Panc1 (cell line): Measurements from ENCODE around the gene SLC6A19. TPM values are rescaled to one million over a fixed set of nuclear protein-coding genes. Genes with fewer than 3 reads are reported as not detected.
A peak's percentile ranks its signal among the peaks of the same experiment; 100 is the strongest.
"Not testable (repeated sequence)": the region's sequence is repeated elsewhere in the genome, so short reads cannot be mapped to it uniquely, and the experiment has no call there.

ENCODE experiments used
- ATAC-seq: fragments of 200-7000 bp; cut with Tn5 transposase; 2 replicates; pipeline ENCODE4 v1.9.1; 2020; ENCODE audit warnings: mild to moderate bottlenecking, moderate library complexity
- BruUV-seq: library from RNA; stranded (reverse); fragments of 400-500 nt; replicated peaks from 2 replicates; lab custom pipeline; 2021; lab: Mats Ljungman, UMichigan
- CTCF ChIA-PET: fragments of 300-600 bp; sonication (Branson Sonifier 250); formaldehyde crosslinking; loops from one replicate; lab custom pipeline; 2022; ENCODE audit warnings: antibody characterized with exemption; lab: Charles Lee
- POLR2A ChIA-PET: fragments of 300-600 bp; sonication (Branson Sonifier 250); formaldehyde crosslinking; loops from one replicate; lab custom pipeline; 2022; ENCODE audit warnings: antibody characterized with exemption; lab: Charles Lee
- DNase-seq: peaks from one replicate; pipeline ENCODE4 v3.0.0-alpha.2; 2010; ENCODE audit warnings: low read depth, low spot score
- H3K27ac ChIP-seq: 2 replicates; pipeline ENCODE4 v1.5.1; 2011; ENCODE audit warnings: mild to moderate bottlenecking, low read length, inconsistent platforms
- H3K27me3 ChIP-seq: fragments of 200-500 bp; sonication (Bioruptor generic); 2 replicates; pipeline ENCODE4 v1.6.0; 2014; ENCODE audit warnings: low read length, inconsistent platforms; ENCODE audit not compliant: control insufficient read depth, insufficient read depth
- H3K36me3 ChIP-seq: fragments of 200-500 bp; sonication (Bioruptor generic); 2 replicates; pipeline ENCODE4 v1.5.1; 2014; ENCODE audit warnings: inconsistent platforms, mild to moderate bottlenecking, low read length, moderate library complexity; ENCODE audit not compliant: control insufficient read depth, insufficient read depth
- H3K4me1 ChIP-seq: 2 replicates; pipeline ENCODE4 v1.5.1; 2011; ENCODE audit warnings: inconsistent platforms, mild to moderate bottlenecking, low read length, moderate library complexity; ENCODE audit not compliant: control insufficient read depth, insufficient read depth
- H3K4me3 ChIP-seq, 2 experiments: 2 replicates each; pipeline ENCODE4 v1.5.1; 2011 to 2012; ENCODE audit warnings: low read depth in 2 of 2, low read length in 2 of 2, mild to moderate bottlenecking in 2 of 2, inconsistent platforms in 1 of 2, moderate library complexity in 1 of 2
- H3K9me3 ChIP-seq: fragments of 200-500 bp; sonication (Bioruptor generic); 2 replicates; pipeline ENCODE4 v1.5.1; 2014; ENCODE audit warnings: low read depth, mild to moderate bottlenecking, inconsistent platforms, low read length, moderate library complexity; ENCODE audit not compliant: control insufficient read depth, insufficient read depth
- CTCF ChIP-seq: fragments of 450-650 bp; IDR thresholded peaks from 2 replicates; pipeline ENCODE4 v1.5.1; 2017; ENCODE audit warnings: mild to moderate bottlenecking
- POLR2AphosphoS5 ChIP-seq: IDR thresholded peaks from 2 replicates; pipeline ENCODE4 v1.6.1; 2012; ENCODE audit warnings: mild to moderate bottlenecking, low read depth, low read length, moderate library complexity
- REST ChIP-seq, 2 experiments: IDR thresholded peaks; 2 replicates each; pipeline ENCODE4 v1.6.1; 2011 to 2012; ENCODE audit warnings: low read depth in 2 of 2, control low read depth in 1 of 2, low read length in 1 of 2, mild to moderate bottlenecking in 1 of 2, moderate library complexity in 1 of 2; ENCODE audit not compliant: insufficient read depth in 1 of 2
- SIN3A ChIP-seq: IDR thresholded peaks from 2 replicates; pipeline ENCODE4 v1.6.1; 2012; ENCODE audit warnings: low read depth, mild to moderate bottlenecking, low read length, moderate library complexity, borderline replicate concordance; ENCODE audit not compliant: insufficient read depth
- TCF7L2 ChIP-seq: IDR thresholded peaks from 2 replicates; pipeline ENCODE4 v1.6.1; 2011; ENCODE audit warnings: mild to moderate bottlenecking, low read depth, low read length, inconsistent platforms
- in situ Hi-C: cut with HindIII; loops from 2 replicates; pipeline ENCODE4 v1.10.0; 2016; ENCODE audit warnings: low sequenced_read_pairs, low pct_unique_long_range_greater_than_20kb
- intact Hi-C: fragments of 100-400 bp; cut with micrococcal nuclease; formaldehyde crosslinking; loops from one replicate; pipeline ENCODE4 v1.10.0; 2022; ENCODE audit not compliant: unreplicated experiment
- total RNA-seq: library from RNA; stranded (reverse); gene quantifications from one replicate; pipeline ENCODE4 v1.2.1, GENCODE V29; 2021; ENCODE audit not compliant: unreplicated experiment

The SLC6A19 gene
- total RNA-seq, 1 experiment from 2014 or later: 0.23 TPM

DNA sequence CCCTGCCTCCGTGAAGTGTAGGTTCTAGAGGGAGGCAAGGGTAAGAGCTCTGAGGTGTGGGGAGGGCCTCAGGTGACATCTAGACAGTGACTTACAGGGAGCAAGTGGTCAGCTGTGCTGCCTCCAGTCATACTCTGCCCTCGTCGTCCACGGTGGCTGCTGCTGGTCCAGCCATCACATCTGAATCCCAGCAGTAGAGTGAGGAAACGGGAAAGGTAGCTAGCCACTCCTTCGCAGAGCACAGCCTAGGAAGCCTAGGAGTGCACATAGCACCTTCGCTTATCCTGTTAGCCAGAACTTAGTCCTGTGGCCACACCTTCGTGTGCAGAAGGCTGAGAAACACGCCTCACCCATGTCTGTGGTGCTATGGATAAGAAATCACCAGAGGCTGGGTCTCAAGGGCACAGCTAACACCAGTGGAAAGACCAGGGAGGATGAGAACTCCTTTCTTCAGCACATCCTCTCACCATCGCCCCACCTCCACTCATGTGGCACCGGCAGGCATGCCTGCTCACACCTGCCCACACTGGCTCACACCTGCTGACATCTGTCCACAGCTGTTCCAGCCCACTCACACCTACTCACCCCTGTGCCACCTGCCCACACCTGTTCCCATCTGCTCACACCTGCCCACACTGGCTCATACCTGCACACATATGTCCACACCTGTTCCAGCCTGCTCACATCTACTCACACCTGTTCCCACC is 44.5 kb upstream of the SLC6A19 start:
- Histone ChIP-seq H3K9me3 (no peaks in the 10 kb centered on the region), H3K4me1 (peaks cover 59% of the 10 kb centered on the region), H3K36me3 (no peaks in the 10 kb centered on the region), H3K4me3 (no peak overlapping the region), H3K27ac (no peak overlapping the region), H3K27me3 (no peaks in the 10 kb centered on the region)
- ChIA-PET POLR2A (no interaction called here), CTCF (no interaction called here)
- no peak for TF ChIP-seq CTCF
- TF ChIP-seq POLR2AphosphoS5: no peak
- no peak for TF ChIP-seq TCF7L2
- no peak for TF ChIP-seq SIN3A
- TF ChIP-seq REST (IDR thresholded peaks at IDR 0.05; ENCODE audit: insufficient read depth in 1 of 2, low read depth in 2 of 2, low read length in 1 of 2): no peak
- DNase-seq: no peak
- intact Hi-C loops: no loop called here
- no TSS peak for BruUV-seq
- in situ Hi-C loops: no loop called here
- ATAC-seq: no peak

GRCh38 chr5:1157461-1157986 is 43.9 kb upstream of the SLC6A19 start:
- in situ Hi-C loops, H3K27ac ChIP-seq, H3K9me3 ChIP-seq, BruUV-seq, H3K36me3 ChIP-seq, H3K27me3 ChIP-seq, CTCF ChIA-PET, H3K4me3 ChIP-seq, POLR2A ChIA-PET, DNase-seq, intact Hi-C loops, ATAC-seq: not testable (repeated sequence)
- peaks cover 59% of the 10 kb centered on the region for H3K4me1 ChIP-seq

DNA sequence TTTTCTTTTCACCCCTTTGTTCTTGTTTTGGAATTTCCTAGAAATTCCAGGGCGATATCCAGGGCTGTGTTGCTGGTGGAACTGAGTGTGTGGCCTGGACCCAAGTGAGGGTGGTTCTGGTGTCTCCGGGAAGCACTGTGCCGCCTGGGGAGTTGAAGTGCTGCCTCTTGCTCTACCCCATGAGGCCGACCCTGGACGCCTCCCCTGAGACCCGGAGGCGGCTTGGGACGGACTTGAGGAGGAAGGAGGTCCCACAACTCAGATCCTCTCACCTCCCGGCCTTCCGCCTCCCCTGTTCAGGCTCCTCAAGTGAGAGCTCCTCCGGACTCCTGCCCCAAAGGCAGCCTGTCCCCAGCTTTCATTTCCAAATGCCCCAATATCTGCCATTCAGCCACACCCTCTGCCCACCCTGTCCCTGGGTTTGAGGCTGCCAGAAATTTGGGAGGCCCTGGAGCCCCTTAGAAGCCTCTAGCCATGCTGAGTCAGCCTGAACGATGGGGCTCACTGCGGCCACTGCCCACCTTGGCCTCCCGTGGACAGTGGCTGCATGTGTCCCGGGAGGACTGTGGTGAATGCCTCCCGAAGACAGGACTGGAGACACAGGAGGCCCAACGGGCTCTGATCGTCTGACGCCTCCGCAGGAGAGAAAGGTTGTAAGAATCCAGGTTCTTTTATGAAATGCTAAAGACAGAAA is 42.6 kb upstream of the SLC6A19 start:
- no peaks in the 10 kb centered on the region for H3K27me3 ChIP-seq
- CTCF ChIA-PET: no interaction called here
- POLR2A ChIA-PET: no interaction called here
- ATAC-seq (no peak), DNase-seq (no peak)
- H3K9me3 ChIP-seq: no peaks in the 10 kb centered on the region
- in situ Hi-C loops (no loop called here), intact Hi-C loops (no loop called here)
- no peak for TF ChIP-seq POLR2AphosphoS5
- TF ChIP-seq TCF7L2: no peak
- no peak for TF ChIP-seq SIN3A
- TF ChIP-seq CTCF: no peak
- no peak for TF ChIP-seq REST (IDR thresholded peaks at IDR 0.05; ENCODE audit: insufficient read depth in 1 of 2, low read depth in 2 of 2, low read length in 1 of 2)
- H3K27ac ChIP-seq: peak overlapping the region; percentile 62
- BruUV-seq: no TSS peak
- peaks cover 55% of the 10 kb centered on the region for H3K4me1 ChIP-seq
- no peaks in the 10 kb centered on the region for H3K36me3 ChIP-seq
- no peak overlapping the region for H3K4me3 ChIP-seq
